T-helper 1 cell treated with Interleukin-12 subunit alpha and Interleukin-12 subunit beta and Interleukin-4 antibody, amounts not matched to agents 30 ng/mL and 1 ng/mL, for 36 hours (primary cell): Measurements from ENCODE around the gene CTDSP2. TPM values are rescaled to one million over a fixed set of nuclear protein-coding genes. Genes with fewer than 3 reads are reported as not detected.
"Not testable (repeated sequence)": the region's sequence is repeated elsewhere in the genome, so short reads cannot be mapped to it uniquely, and the experiment has no call there.

Source experiments
- intact Hi-C: fragments of 100-400 bp; cut with micrococcal nuclease; formaldehyde crosslinking; loops from one replicate; pipeline ENCODE4 v1.15.1; 2024
- total RNA-seq: library from RNA; stranded (reverse); gene quantifications from 2 replicates; pipeline ENCODE4 v1.2.3, GENCODE V29; 2022

The CTDSP2 gene
- total RNA-seq, 1 donor from 2014 or later = 136 TPM

GRCh38 chr12:57836442-57837375, 9.8 kb downstream of the CTDSP2 start:
- intact Hi-C loops = no loop called here

GRCh38 chr12:57835366-57836288, 10.9 kb downstream of the CTDSP2 start:
- intact Hi-C loops = no loop called here

DNA sequence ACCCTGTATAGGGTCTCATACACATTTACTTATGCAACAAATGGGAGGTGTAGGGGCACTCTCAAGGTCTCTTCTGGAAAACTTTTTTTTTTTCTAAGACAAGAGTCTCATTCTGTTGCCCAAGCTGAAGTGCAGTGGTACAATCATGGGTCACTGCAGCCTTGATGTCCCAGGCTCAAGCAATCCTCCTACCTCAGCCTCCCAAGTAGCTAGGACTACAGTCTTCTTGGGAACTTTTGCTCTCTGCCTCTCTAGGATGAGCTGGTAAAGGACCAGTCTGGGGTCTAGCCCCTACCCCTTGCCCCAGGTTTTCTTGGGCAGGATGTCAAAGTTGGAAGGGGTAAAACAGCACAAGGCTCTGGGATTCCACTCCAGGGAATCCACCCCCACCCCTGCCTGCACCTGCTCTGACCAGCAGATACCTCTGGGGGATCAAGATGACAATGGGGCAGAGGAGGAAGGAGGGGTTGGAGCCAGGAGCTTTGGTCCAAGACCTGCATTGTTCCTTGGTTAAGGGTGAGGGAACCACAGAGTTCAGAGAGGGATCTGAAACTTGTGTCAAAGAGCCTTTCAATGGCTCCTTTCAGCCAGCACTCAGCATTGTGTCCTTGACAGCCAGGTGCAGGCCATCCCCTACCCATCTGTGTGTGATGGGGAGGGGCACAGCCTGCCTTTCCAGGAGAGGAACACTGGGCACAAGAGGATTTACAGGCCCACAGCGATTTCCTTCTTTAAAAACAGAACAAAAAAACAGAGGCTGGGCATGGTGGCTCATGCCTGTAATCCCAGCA, 12.2 kb downstream of the CTDSP2 start:
- intact Hi-C loops = no loop called here

DNA sequence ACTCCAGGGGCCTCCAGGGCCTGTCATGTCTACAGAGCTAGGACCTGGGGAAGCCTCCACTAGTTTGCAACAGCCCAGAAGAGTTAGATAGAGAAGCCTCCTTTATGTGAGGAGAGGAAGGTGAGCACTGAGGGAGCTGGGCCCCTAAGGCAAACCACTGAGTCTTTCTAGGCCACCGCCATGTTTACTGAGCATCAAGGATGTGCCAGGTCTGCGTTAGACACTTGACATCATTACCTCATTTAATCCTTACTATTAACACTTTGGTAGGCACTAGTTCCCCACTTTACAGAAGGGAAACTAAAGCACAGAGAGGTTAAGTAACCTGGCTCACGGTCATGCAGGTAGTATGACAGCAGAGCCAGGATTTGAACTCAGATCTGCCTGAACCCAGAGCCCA, 12.9 kb downstream of the CTDSP2 start:
- intact Hi-C loops = no loop called here

DNA sequence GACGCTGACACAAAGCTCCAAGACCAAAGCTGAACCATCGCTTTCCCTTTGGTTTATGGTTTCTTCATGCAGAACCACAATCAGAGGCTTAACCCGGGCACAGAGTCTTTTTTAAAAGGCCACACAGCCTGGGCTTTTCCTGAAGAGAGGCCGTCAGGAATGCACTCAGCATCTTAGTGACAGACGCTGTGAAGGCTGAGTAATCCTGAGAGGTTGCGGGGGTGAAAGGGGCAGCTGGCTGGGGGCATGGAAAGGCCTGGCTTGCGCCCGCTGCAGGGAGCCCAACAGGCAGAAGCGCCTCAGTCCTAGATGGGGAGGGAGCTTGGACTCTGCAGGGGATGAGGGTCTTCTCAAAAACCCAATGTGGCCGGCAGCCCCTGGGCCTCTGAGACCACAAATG, 13.6 kb downstream of the CTDSP2 start:
- intact Hi-C loops = no loop called here

- intact Hi-C loops = loop anchor here (2.0 kb wide), 1 partner anchor 48 kb away; the partner anchor contains the start of gene TSFM
These were observed 16.1 kb downstream of the CTDSP2 start for GRCh38 chr12:57830393-57830792.

- intact Hi-C loops = no loop called here
These were observed 17.3 kb downstream of the CTDSP2 start for GRCh38 chr12:57829025-57829777.

- intact Hi-C loops = no loop called here
These were observed 19.6 kb downstream of the CTDSP2 start for GRCh38 chr12:57826966-57827365.

GRCh38 chr12:57826400-57826799, 20.1 kb downstream of the CTDSP2 start:
- intact Hi-C loops = no loop called here

DNA sequence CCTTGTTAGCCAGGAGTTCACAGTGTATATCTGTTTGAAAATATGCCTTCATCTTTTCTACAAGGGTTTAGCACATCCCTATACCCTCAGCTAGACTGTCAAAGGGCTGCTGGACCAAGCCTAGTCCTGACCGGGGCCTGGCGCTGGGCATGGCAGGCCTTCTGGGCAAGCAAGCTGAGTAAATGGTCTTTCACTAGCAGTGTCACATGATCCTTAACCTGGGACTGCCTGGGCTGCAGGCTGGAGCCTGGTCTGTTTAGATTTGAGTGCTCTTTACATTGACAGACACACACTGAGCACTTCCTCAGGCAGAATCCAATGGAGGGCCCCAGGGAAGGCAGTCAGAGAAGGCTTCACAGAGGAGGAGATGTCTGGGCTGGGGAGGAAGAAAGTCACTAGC, 21.1 kb downstream of the CTDSP2 start:
- intact Hi-C loops = no loop called here

DNA sequence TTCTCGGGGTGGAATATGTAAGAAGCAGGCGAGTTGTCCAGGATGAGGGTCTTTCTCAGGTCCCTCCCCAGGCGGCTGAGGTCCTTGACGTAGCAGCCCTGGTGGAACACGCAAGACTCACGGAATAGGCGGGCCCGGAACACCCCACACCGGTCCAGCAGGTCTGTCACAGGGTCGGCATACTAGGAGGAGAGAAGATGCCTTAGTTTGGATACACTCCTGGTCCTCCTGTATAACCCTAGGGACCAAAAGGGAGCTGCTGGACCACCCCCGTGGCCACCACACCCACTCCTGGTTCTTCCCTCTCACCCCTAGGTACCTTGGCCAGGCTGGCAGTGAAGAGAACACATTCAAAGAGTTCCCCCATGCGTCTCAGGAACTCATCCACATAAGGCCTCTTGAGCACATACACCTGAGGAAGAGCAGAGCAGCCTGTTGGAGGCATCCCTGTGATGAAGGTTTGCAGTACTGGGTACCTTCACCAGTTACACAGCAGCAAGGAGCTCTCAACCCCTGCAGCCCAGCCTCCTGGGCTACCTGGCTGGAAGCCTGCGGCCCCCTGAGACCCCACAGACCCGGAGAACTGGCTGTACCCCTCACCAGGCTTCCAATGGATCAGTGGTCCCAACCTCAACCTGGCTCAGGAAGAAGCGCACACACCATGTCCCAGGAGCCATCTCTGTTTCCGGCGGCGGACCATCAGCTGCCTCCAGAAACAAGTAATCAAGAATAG, 22.5 kb downstream of the CTDSP2 start:
- intact Hi-C loops = no loop called here

GRCh38 chr12:57823131-57823907, 23.2 kb downstream of the CTDSP2 start:
- intact Hi-C loops = no loop called here

DNA sequence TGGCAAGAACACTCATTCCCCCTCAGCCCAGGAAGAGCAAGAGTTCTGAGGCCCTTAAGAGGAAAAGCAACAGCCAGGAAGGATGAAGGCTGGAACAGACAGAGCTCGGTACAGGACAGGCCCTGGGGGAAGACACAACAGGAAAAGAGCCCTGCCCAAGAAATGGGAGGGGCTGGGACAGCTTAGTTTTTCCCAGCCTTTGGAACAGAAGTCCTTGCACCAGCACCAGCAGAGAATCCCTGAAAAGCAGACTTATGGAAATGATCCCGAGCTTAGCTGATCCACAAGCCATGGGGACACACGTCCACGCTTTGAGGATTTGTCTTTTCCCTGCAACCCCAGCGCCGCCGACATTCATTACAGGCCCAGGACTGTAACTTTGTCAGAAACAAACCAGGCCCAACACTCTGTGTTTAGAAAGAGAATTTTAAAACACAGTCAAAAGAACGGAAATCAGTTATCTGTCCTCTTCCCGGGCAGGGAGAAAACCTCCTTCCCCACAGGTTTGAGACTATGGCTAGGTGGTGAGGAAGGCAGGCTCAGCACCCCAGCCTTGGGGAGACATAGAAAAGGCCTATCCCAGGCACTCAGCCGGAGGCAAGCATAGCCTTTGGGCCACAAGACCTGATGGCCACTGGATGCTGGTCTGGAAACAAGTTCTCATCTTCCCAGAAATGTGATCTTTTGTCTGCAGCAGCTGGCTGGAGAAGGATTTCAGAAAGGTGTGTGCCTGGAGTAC, 24.0 kb downstream of the CTDSP2 start:
- intact Hi-C loops = no loop called here

- intact Hi-C loops = no loop called here
These were observed 24.9 kb downstream of the CTDSP2 start for GRCh38 chr12:57821474-57822214.

DNA sequence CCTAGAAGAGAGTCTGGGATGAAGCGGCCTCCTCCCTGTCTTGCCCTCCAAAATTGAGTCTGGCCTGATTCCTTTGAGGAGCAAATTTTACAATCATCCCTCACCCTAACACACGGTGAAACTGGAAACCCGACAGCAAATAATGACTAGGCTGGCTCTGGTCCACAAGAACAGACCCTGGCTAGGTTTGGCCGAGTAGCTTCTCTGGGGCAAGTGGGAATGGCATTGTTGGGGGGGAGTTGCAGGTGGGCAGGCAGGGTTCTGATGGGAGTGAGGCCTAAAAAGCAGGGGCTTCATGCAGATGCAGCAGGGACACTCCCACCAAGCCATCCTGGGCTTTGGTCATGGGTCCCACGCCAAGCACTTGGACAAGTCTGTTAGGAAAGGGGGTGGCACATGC, 25.5 kb downstream of the CTDSP2 start:
- intact Hi-C loops = not testable (repeated sequence)

DNA sequence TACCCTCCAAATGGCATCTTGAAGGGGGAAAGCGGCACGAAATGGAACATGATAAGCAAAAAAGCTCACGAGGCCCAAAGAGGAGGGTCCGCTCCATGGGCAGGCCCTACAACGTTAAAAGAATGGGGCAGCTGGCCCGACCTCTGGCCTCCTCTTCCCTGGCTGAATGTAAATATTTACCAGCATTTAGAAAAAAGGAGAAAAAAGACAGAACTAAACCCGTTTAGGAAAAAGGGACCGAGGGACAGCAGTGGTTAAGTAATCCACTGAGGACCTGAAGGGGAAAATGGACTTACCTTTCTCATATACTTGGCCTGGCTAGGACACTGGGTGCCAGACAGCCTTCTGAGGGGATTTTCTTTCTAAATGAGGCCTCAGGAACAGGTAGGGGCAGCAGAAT, 26.4 kb downstream of the CTDSP2 start:
- intact Hi-C loops = not testable (repeated sequence)

DNA sequence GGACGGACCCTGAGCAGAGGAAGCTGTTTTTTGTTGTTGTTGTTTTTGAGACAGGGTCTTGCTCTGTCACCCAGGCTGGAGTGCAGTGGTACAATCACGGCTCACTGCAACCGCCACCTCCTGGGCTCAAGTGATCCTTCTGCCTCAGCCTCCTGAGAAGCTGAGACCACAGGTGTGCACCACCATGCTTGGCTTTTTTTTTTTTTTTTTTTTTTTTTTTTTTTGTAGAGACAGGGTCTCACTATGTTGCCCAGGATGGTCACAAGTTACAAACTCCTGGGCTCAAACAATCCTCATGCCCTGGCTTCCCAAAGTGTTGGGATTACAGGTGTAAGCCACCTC, 28.6 kb downstream of the CTDSP2 start:
- intact Hi-C loops = not testable (repeated sequence)
